OCI-LY1 (cell line): ENCODE results near the gene CEP112.

ENCODE experiments used
- H2AFZ ChIP-seq: fragments of 200-600 bp; sonication (generic), shearing (Covaris generic); 2 replicates; pipeline ENCODE4 v1.6.0; 2014; ENCODE audit warnings: antibody characterized with exemption, mild to moderate bottlenecking, low read length
- H3F3A ChIP-seq: fragments of 200-600 bp; sonication (generic), shearing (Covaris generic); 2 replicates; pipeline ENCODE4 v1.6.0; 2014; ENCODE audit warnings: mild to moderate bottlenecking, antibody characterized with exemption, low read length, moderate library complexity; ENCODE audit not compliant: insufficient read depth
- H3K27ac ChIP-seq: fragments of 200-600 bp; sonication (generic); 2 replicates; pipeline ENCODE4 v1.5.1; 2014; ENCODE audit warnings: low read length, mixed run types, mild to moderate bottlenecking, low read depth; ENCODE audit not compliant: poor library complexity, severe bottlenecking
- H3K27me3 ChIP-seq: fragments of 200-600 bp; sonication (generic); 2 replicates; pipeline ENCODE4 v1.6.0; 2014; ENCODE audit warnings: antibody characterized with exemption, mild to moderate bottlenecking, low read length, moderate library complexity; ENCODE audit not compliant: insufficient read depth
- H3K36me3 ChIP-seq: fragments of 200-600 bp; sonication (generic); 2 replicates; pipeline ENCODE4 v1.6.1; 2014; ENCODE audit warnings: mild to moderate bottlenecking, antibody characterized with exemption, low read length, moderate library complexity, mixed read lengths; ENCODE audit not compliant: insufficient read depth
- H3K4me1 ChIP-seq: fragments of 200-600 bp; sonication (generic); 2 replicates; pipeline ENCODE4 v1.5.1; 2014; ENCODE audit warnings: mild to moderate bottlenecking, low read length, moderate library complexity; ENCODE audit not compliant: insufficient read depth, severe bottlenecking
- H3K4me2 ChIP-seq: fragments of 200-600 bp; sonication (generic), shearing (Covaris generic); 2 replicates; pipeline ENCODE4 v1.6.1; 2014; ENCODE audit warnings: low read length
- H3K4me3 ChIP-seq: fragments of 200-600 bp; sonication (generic); 2 replicates; pipeline ENCODE4 v1.5.1; 2014; ENCODE audit warnings: low read length, low read depth, mild to moderate bottlenecking, mixed read lengths; ENCODE audit not compliant: poor library complexity, severe bottlenecking
- H3K79me2 ChIP-seq: fragments of 200-600 bp; shearing (Covaris generic); 2 replicates; pipeline ENCODE4 v1.6.1; 2016; ENCODE audit warnings: mixed run types, low read length, mixed read lengths; ENCODE audit not compliant: insufficient read depth
- H3K9ac ChIP-seq: fragments of 200-600 bp; sonication (generic), shearing (Covaris generic); 2 replicates; pipeline ENCODE4 v1.6.1; 2014; ENCODE audit warnings: mild to moderate bottlenecking, low read length, mixed read lengths
- H3K9me2 ChIP-seq: fragments of 200-600 bp; sonication (generic), shearing (Covaris generic); 2 replicates; pipeline ENCODE4 v1.6.1; 2014; ENCODE audit warnings: low read depth, mild to moderate bottlenecking, low read length, mixed read lengths
- H3K9me3 ChIP-seq: fragments of 200-600 bp; shearing (Covaris generic); 2 replicates; pipeline ENCODE4 v1.6.1; 2014; ENCODE audit warnings: low read length, mixed read lengths
- H4K20me1 ChIP-seq: fragments of 200-600 bp; sonication (generic), shearing (Covaris generic); 2 replicates; pipeline ENCODE4 v1.6.0; 2016; ENCODE audit warnings: mild to moderate bottlenecking, low read length; ENCODE audit not compliant: insufficient read depth
- EZH2 ChIP-seq: fragments of 200-600 bp; sonication (generic), shearing (Covaris generic); IDR thresholded peaks from 2 replicates; pipeline ENCODE4 v1.8.0; 2017; ENCODE audit warnings: borderline replicate concordance, mixed run types, mild to moderate bottlenecking, antibody characterized with exemption, low read length, moderate library complexity, mixed read lengths
- TF ChIP-seq, protein P1 (sequence below): fragments of 200-600 bp; sonication (generic), shearing (Covaris generic); IDR thresholded peaks from 2 replicates; pipeline ENCODE4 v1.5.1; 2017; ENCODE audit warnings: mild to moderate bottlenecking, antibody characterized with exemption, low read length, moderate library complexity, mixed read lengths

Gene CEP112

DNA sequence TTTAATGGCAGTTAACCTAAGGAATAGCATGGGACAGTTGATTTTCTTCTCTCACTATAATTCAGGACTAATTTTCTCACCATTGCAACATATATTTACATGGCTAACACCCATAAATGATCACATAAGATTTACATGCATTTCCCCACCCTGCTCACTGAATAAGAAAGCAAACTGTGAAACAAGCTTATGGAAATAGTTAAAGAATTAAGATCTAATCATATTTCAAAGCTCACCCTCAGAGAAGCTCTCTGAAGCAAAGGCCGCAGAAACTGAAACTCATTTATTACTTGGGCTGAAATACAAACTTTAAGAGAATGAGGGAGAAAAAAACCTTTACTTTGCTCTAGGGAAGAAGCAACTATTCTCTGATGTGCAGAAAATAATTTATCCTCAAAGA is 411.8 kb downstream of the CEP112 start:
- no peaks in the 10 kb centered on the region for H3K79me2 ChIP-seq
- H3K4me1 ChIP-seq, result no peaks in the 10 kb centered on the region
- H3K27me3 ChIP-seq, result no peaks in the 10 kb centered on the region
- no peaks in the 10 kb centered on the region for H3F3A ChIP-seq
- no peak overlapping the region for H3K27ac ChIP-seq
- no peak overlapping the region for H2AFZ ChIP-seq
- H3K36me3 ChIP-seq, result no peaks in the 10 kb centered on the region
- no peaks in the 10 kb centered on the region for H4K20me1 ChIP-seq
- TF ChIP-seq, protein P1, sequence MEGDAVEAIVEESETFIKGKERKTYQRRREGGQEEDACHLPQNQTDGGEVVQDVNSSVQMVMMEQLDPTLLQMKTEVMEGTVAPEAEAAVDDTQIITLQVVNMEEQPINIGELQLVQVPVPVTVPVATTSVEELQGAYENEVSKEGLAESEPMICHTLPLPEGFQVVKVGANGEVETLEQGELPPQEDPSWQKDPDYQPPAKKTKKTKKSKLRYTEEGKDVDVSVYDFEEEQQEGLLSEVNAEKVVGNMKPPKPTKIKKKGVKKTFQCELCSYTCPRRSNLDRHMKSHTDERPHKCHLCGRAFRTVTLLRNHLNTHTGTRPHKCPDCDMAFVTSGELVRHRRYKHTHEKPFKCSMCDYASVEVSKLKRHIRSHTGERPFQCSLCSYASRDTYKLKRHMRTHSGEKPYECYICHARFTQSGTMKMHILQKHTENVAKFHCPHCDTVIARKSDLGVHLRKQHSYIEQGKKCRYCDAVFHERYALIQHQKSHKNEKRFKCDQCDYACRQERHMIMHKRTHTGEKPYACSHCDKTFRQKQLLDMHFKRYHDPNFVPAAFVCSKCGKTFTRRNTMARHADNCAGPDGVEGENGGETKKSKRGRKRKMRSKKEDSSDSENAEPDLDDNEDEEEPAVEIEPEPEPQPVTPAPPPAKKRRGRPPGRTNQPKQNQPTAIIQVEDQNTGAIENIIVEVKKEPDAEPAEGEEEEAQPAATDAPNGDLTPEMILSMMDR, result no peak
- TF ChIP-seq EZH2, result no peak
- H3K9me2 ChIP-seq, result no peaks in the 10 kb centered on the region
- H3K9ac ChIP-seq, result no peak overlapping the region
- H3K4me2 ChIP-seq, result no peak overlapping the region
- H3K9me3 ChIP-seq, result no peaks in the 10 kb centered on the region
- no peak overlapping the region for H3K4me3 ChIP-seq

DNA sequence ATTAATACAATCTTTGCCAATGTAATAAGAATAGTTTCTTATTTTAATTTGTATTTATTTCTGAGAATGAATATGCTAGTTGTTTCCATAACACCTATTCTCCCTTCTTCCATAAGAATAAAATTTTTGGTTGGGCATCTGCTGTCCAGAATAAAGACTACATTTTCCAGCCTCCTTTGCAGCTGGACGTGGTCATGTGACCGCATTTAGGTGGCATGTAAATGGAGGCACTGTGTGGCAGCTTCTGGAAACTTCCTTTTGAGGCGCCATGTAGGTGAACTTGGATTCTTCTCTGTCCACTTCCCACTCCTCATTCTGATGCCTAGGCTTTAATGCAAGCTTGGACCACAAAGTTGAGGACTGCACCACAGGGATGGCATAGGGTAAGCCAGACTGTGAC is 415.0 kb downstream of the CEP112 start:
- Histone ChIP-seq H2AFZ (no peak overlapping the region), H3K9ac (no peak overlapping the region), H3K4me3 (no peak overlapping the region), H3K36me3 (no peaks in the 10 kb centered on the region), H3K4me2 (no peak overlapping the region), H4K20me1 (no peaks in the 10 kb centered on the region), H3K4me1 (no peaks in the 10 kb centered on the region), H3K27ac (no peak overlapping the region), H3K79me2 (no peaks in the 10 kb centered on the region), H3F3A (no peaks in the 10 kb centered on the region), H3K9me3 (no peaks in the 10 kb centered on the region), H3K9me2 (no peaks in the 10 kb centered on the region), H3K27me3 (no peaks in the 10 kb centered on the region)
- TF ChIP-seq, protein P1, result no peak
- no peak for TF ChIP-seq EZH2

DNA sequence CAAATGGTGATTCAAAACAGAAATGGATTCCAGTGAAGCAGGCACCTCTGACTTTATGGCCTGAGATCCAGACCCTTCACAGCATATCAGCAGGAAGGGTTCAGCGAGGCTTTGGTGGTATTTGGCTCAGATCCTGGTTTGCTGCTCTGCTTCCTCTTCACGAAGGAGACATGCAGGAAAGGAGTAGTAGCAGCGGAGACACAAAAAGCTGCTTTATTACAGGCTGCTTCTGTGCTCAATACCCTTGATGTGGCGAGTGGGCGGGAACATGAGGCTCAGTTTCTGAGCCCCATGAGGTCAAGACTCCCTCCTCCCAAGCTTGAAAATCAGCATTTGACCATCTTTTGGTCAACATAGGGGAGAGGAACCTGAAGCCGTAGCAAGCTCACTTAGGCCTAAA is 417.1 kb downstream of the CEP112 start:
- Histone ChIP-seq H3K9me3 (no peaks in the 10 kb centered on the region), H3K4me2 (no peak overlapping the region), H3K4me1 (no peaks in the 10 kb centered on the region), H3K27me3 (no peaks in the 10 kb centered on the region), H4K20me1 (no peaks in the 10 kb centered on the region), H3K27ac (no peak overlapping the region), H3K9me2 (no peaks in the 10 kb centered on the region), H3K36me3 (no peaks in the 10 kb centered on the region), H3F3A (no peaks in the 10 kb centered on the region), H2AFZ (no peak overlapping the region), H3K79me2 (no peaks in the 10 kb centered on the region), H3K9ac (no peak overlapping the region), H3K4me3 (no peak overlapping the region)
- TF ChIP-seq, protein P1, result no peak
- TF ChIP-seq EZH2, result no peak
